H1 (cell line): ENCODE data around the gene FLVCR1. TPM values are rescaled to one million over a fixed set of nuclear protein-coding genes. Genes with fewer than 3 reads are reported as not detected.

ENCODE experiments used
- CTCF ChIA-PET: fragments of 300-600 bp; sonication (Branson Sonifier 250); formaldehyde crosslinking; loops from one replicate; lab custom pipeline; 2021; ENCODE audit not compliant: partially characterized antibody; lab: Charles Lee
- POLR2A ChIA-PET: fragments of 300-600 bp; sonication (Branson Sonifier 250); formaldehyde crosslinking; loops from one replicate; lab custom pipeline; 2021; ENCODE audit warnings: inconsistent platforms; ENCODE audit not compliant: partially characterized antibody; lab: Charles Lee
- DNase-seq, 2 experiments: peaks; one replicate each; pipeline versions ENCODE4 v3.0.0 to v3.0.0-alpha.2; 2010 to 2022; ENCODE audit warnings: low spot score in 2 of 2, low read depth in 1 of 2, mixed read lengths in 1 of 2
- FAIRE-seq: peaks from 2 replicates; lab custom pipeline; 2011; peaks lifted over from hg19 to GRCh38; lab: Jason Lieb, UNC
- H2AFZ ChIP-seq: 2 replicates; pipeline ENCODE4 v1.8.1; 2012; ENCODE audit warnings: low read length, inconsistent platforms
- H2AK5ac ChIP-seq: 2 replicates; pipeline ENCODE4 v1.6.1; 2013; ENCODE audit warnings: low read depth, low read length
- H2BK120ac ChIP-seq: replicated peaks from 2 replicates; pipeline ENCODE3; 2013; ENCODE audit warnings: low read depth, low read length, inconsistent platforms
- H2BK12ac ChIP-seq: 2 replicates; pipeline ENCODE4 v1.6.1; 2013; ENCODE audit warnings: low read depth, low read length
- H2BK15ac ChIP-seq: 2 replicates; pipeline ENCODE4 v1.6.1; 2013; ENCODE audit warnings: low read length
- H2BK20ac ChIP-seq: 2 replicates; pipeline ENCODE4 v1.6.1; 2013; ENCODE audit warnings: low read length
- H2BK5ac ChIP-seq: 2 replicates; pipeline ENCODE4 v1.6.1; 2013; ENCODE audit warnings: low read depth, low read length
- H3K14ac ChIP-seq: 2 replicates; pipeline ENCODE4 v1.6.1; 2013; ENCODE audit warnings: inconsistent platforms; ENCODE audit not compliant: insufficient read length
- H3K18ac ChIP-seq: 2 replicates; pipeline ENCODE4 v1.6.1; 2013; ENCODE audit warnings: low read length; ENCODE audit errors: extremely low read depth
- H3K23ac ChIP-seq: 2 replicates; pipeline ENCODE4 v1.6.1; 2013; ENCODE audit warnings: inconsistent platforms; ENCODE audit not compliant: insufficient read length
- H3K23me2 ChIP-seq: 2 replicates; pipeline ENCODE4 v1.6.1; 2013; ENCODE audit warnings: low read depth, low read length
- H3K27ac ChIP-seq: 2 replicates; pipeline ENCODE4 v1.6.1; 2011; ENCODE audit warnings: low read depth, low read length, inconsistent platforms
- H3K27me3 ChIP-seq, 4 experiments: replicated peaks in 1 of 4; 1 replicate in 1 of 4; 2 replicates in 3 of 4; pipeline versions ENCODE4 v1.6.1 to v1.8.1; 2011 to 2013; ENCODE audit warnings: low read length in 3 of 4, mild to moderate bottlenecking in 3 of 4, inconsistent platforms in 2 of 4, mixed read lengths in 2 of 4, moderate library complexity in 1 of 4; ENCODE audit not compliant: control insufficient read depth in 3 of 4, insufficient read depth in 3 of 4; ENCODE audit errors: extremely low read depth in 1 of 4
- H3K36me3 ChIP-seq, 4 experiments: 2 replicates each; pipeline versions ENCODE4 v1.6.1 to v1.8.1; 2011 to 2013; ENCODE audit warnings: mild to moderate bottlenecking in 4 of 4, low read length in 3 of 4, moderate library complexity in 2 of 4, control low read depth in 1 of 4, inconsistent platforms in 1 of 4; ENCODE audit not compliant: insufficient read depth in 4 of 4, control insufficient read depth in 2 of 4
- H3K4ac ChIP-seq: replicated peaks from 2 replicates; pipeline ENCODE3; 2013; ENCODE audit warnings: low read length, low read depth, mixed read lengths, inconsistent platforms; ENCODE audit not compliant: insufficient read length
- H3K4me1 ChIP-seq, 4 experiments: replicated peaks in 1 of 4; 1 replicate in 1 of 4; 2 replicates in 3 of 4; pipeline versions ENCODE4 v1.6.1 to v1.8.1; 2011 to 2013; ENCODE audit warnings: low read length in 3 of 4, inconsistent platforms in 2 of 4, mixed read lengths in 1 of 4; ENCODE audit not compliant: insufficient read depth in 4 of 4, control insufficient read depth in 3 of 4
- H3K4me2 ChIP-seq, 2 experiments: 2 replicates each; pipeline versions ENCODE4 v1.6.1 to v1.8.1; 2011 to 2013; ENCODE audit warnings: low read depth in 2 of 2, low read length in 2 of 2, control low read depth in 1 of 2, inconsistent platforms in 1 of 2, mild to moderate bottlenecking in 1 of 2; ENCODE audit not compliant: insufficient read depth in 1 of 2
- H3K4me3 ChIP-seq, 4 experiments: fragments of 200-600, 300-600 bp in 1 of 4; sonication (generic), shearing (Covaris generic), sonication (Bioruptor Twin) in 1 of 4; 2 replicates each; pipeline versions ENCODE4 v1.5.1 to v1.8.1; 2011 to 2016; ENCODE audit warnings: low read length in 4 of 4, low read depth in 3 of 4, control low read depth in 2 of 4, inconsistent platforms in 2 of 4, mild to moderate bottlenecking in 2 of 4, mixed read lengths in 1 of 4, moderate library complexity in 1 of 4; ENCODE audit not compliant: insufficient read depth in 2 of 4; ENCODE audit errors: extremely low read depth in 1 of 4
- H3K56ac ChIP-seq: replicated peaks from 2 replicates; pipeline ENCODE3; 2013; ENCODE audit warnings: low read depth, mild to moderate bottlenecking, mixed read lengths, low read length, inconsistent platforms; ENCODE audit not compliant: insufficient read length
- H3K79me1 ChIP-seq: 2 replicates; pipeline ENCODE4 v1.6.1; 2013; ENCODE audit warnings: low read depth, low read length, control low read depth
- H3K79me2 ChIP-seq, 2 experiments: 2 replicates each; pipeline versions ENCODE4 v1.6.1 to v1.8.1; 2012 to 2013; ENCODE audit warnings: low read length in 2 of 2, mild to moderate bottlenecking in 2 of 2, inconsistent platforms in 1 of 2; ENCODE audit not compliant: insufficient read depth in 2 of 2, control insufficient read depth in 1 of 2
- H3K9ac ChIP-seq, 4 experiments: replicated peaks in 1 of 4; 1 replicate in 1 of 4; 2 replicates in 3 of 4; pipeline versions ENCODE4 v1.6.1 to v1.8.1; 2011 to 2013; ENCODE audit warnings: low read depth in 3 of 4, low read length in 3 of 4, control low read depth in 2 of 4, mild to moderate bottlenecking in 2 of 4, moderate library complexity in 2 of 4, inconsistent platforms in 1 of 4; ENCODE audit errors: extremely low read depth in 1 of 4
- H3K9me3 ChIP-seq, 2 experiments: 2 replicates each; pipeline versions ENCODE4 v1.6.1 to v1.8.1; 2012 to 2013; ENCODE audit warnings: mild to moderate bottlenecking in 2 of 2, moderate library complexity in 2 of 2, control low read depth in 1 of 2, inconsistent platforms in 1 of 2, low read depth in 1 of 2, low read length in 1 of 2, mixed read lengths in 1 of 2; ENCODE audit not compliant: insufficient read depth in 2 of 2
- H4K20me1 ChIP-seq, 2 experiments: replicated peaks in 1 of 2; 2 replicates each; pipeline versions ENCODE3 to v1.8.1; 2011 to 2013; ENCODE audit warnings: inconsistent platforms in 2 of 2, low read length in 2 of 2, mild to moderate bottlenecking in 1 of 2; ENCODE audit not compliant: insufficient read depth in 2 of 2, control insufficient read depth in 1 of 2
- H4K5ac ChIP-seq: 2 replicates; pipeline ENCODE4 v1.6.1; 2013; ENCODE audit warnings: low read length, low read depth, mixed read lengths, inconsistent platforms; ENCODE audit not compliant: insufficient read length
- H4K8ac ChIP-seq: 2 replicates; pipeline ENCODE4 v1.8.0; 2013; ENCODE audit warnings: mild to moderate bottlenecking, moderate library complexity, low read length, inconsistent platforms; ENCODE audit not compliant: insufficient read depth; ENCODE audit errors: extremely low read depth
- H4K91ac ChIP-seq: replicated peaks from 2 replicates; pipeline ENCODE3; 2013; ENCODE audit warnings: low read length, mixed read lengths, inconsistent platforms; ENCODE audit not compliant: insufficient read length
- ASH2L ChIP-seq: fragments of 200-600, 300-600 bp; sonication (generic); IDR thresholded peaks from one replicate; pipeline ENCODE4 v1.7.1; 2017; ENCODE audit warnings: low read length
- BCL11A ChIP-seq, 2 experiments: IDR thresholded peaks; one replicate each; pipeline ENCODE4 v1.6.1; 2011; ENCODE audit warnings: low read depth in 2 of 2, low read length in 2 of 2, mild to moderate bottlenecking in 2 of 2
- HDAC6 ChIP-seq: IDR thresholded peaks from one replicate; pipeline ENCODE4 v1.7.1; 2012; ENCODE audit warnings: low read depth, mild to moderate bottlenecking, inconsistent platforms, low read length, moderate library complexity
- KDM4A ChIP-seq: IDR thresholded peaks from one replicate; pipeline ENCODE4 v1.7.1; 2012; ENCODE audit warnings: low read depth, mild to moderate bottlenecking, moderate library complexity, low read length, inconsistent platforms; ENCODE audit not compliant: severe bottlenecking
- POLR2AphosphoS5 ChIP-seq: IDR thresholded peaks from 2 replicates; pipeline ENCODE4 v1.6.1; 2011; ENCODE audit warnings: low read depth, low read length
- RAD21 ChIP-seq, 2 experiments: IDR thresholded peaks in 1 of 2; conservative IDR thresholded peaks in 1 of 2; 2 replicates each; pipeline ENCODE4 v1.6.1; 2011; ENCODE audit warnings: low read depth in 2 of 2, low read length in 2 of 2, improper control_type of control experiment in 1 of 2, inconsistent platforms in 1 of 2, mild to moderate bottlenecking in 1 of 2, moderate library complexity in 1 of 2
- RFX5 ChIP-seq: IDR thresholded peaks from 2 replicates; pipeline ENCODE4 v1.6.1; 2011; ENCODE audit warnings: low read depth, low read length, improper control_type of control experiment, borderline replicate concordance
- RNF2 ChIP-seq: fragments of 200-900, 300-1000 bp; sonication (generic); IDR thresholded peaks from 2 replicates; pipeline ENCODE4 v1.7.1; 2016; ENCODE audit warnings: borderline replicate concordance, low read depth, mild to moderate bottlenecking, antibody characterized with exemption, low read length; ENCODE audit not compliant: poor library complexity, severe bottlenecking; ENCODE audit errors: missing control alignments
- SAP30 ChIP-seq: fragments of 300-600 bp; sonication (generic); IDR thresholded peaks from 2 replicates; pipeline ENCODE4 v1.7.1; 2012; ENCODE audit warnings: low read length, moderate library complexity, mild to moderate bottlenecking, inconsistent platforms; ENCODE audit not compliant: insufficient read depth, insufficient replicate concordance
- SIN3A ChIP-seq, 2 experiments: IDR thresholded peaks in 1 of 2; conservative IDR thresholded peaks in 1 of 2; 2 replicates each; pipeline ENCODE4 v1.6.1; 2011 to 2012; ENCODE audit warnings: low read length in 2 of 2, improper control_type of control experiment in 1 of 2, low read depth in 1 of 2, mild to moderate bottlenecking in 1 of 2
- WGBS, 2 experiments: shearing (Covaris generic) in 1 of 2; methylation state at CpG; one replicate each; pipeline versions ENCODE4 v1.1.6 to v1.1.7; 2013 to 2015; ENCODE audit warnings: low lambda C conversion rate in 2 of 2, mixed read lengths in 2 of 2, inconsistent platforms in 1 of 2, low coverage in 1 of 2, missing lambda C conversion rate in 1 of 2; ENCODE audit not compliant: insufficient replicate concordance in 2 of 2, insufficient coverage in 1 of 2, insufficient read length in 1 of 2; ENCODE audit errors: extremely low coverage in 1 of 2, missing lambda C conversion rate in 1 of 2; 5-methylcytosine and 5-hydroxymethylcytosine counted together
- polyA plus RNA-seq, 7 experiments: library from polyadenylated mRNA; depleted of rRNA in 3 of 7; stranded (reverse) in 5 of 7; unstranded in 2 of 7; fragments of >200 nt in 5 of 7; fragments of 200-250 nt in 2 of 7; gene quantifications; 1 replicate in 5 of 7; 2 replicates in 1 of 7; 4 replicates in 1 of 7; pipeline versions ENCODE4 v1.2.1 to v1.2.3, GENCODE V29; 2011 to 2013; ENCODE audit warnings: missing spikeins in 2 of 7, mixed read lengths in 2 of 7
- total RNA-seq: library from RNA; stranded (reverse); fragmentation: NEBNext Ultra II Directional; extraction: Animal tissue kit (Norgen Biotek cat#: 25700); gene quantifications from 2 replicates; pipeline ENCODE4 v1.2.1, GENCODE V29; 2021
- TF ChIP-seq, protein P1 (sequence below): IDR thresholded peaks from 2 replicates; pipeline ENCODE4 v1.6.1; 2011; ENCODE audit warnings: low read depth, mild to moderate bottlenecking, low read length; ENCODE audit not compliant: insufficient read depth

The FLVCR1 gene
- total and polyA plus RNA-seq, 2 of the 8 experiments (the other 6 are each of a cell fraction or from before 2014, with no cell fraction given), result 31.8 to 75.7 TPM

GRCh38 chr1:212820969-212821368 lies 37.1 kb upstream of the FLVCR1 start:
- Histone ChIP-seq H3K79me1 (no peaks in the 10 kb centered on the region), H3K4me2 (no peak overlapping the region), H3K9ac (no peak overlapping the region), H3K79me2 (no peaks in the 10 kb centered on the region), H3K23me2 (no peaks in the 10 kb centered on the region), H3K14ac (no peak overlapping the region), H3K56ac (no peak overlapping the region), H3K4me1 (peaks cover 0 to 2% (median 0%) of the 10 kb centered on the region in 4 experiments; a peak in 1 of 7 replicates), H2BK20ac (no peak overlapping the region), H2BK120ac (no peak overlapping the region), H3K23ac (no peak overlapping the region), H4K8ac (no peak overlapping the region), H3K4me3 (no peak overlapping the region), H3K4ac (no peak overlapping the region), H3K9me3 (no peaks in the 10 kb centered on the region), H4K5ac (no peak overlapping the region), H2BK12ac (no peak overlapping the region), H4K91ac (no peak overlapping the region), H3K18ac (no peak overlapping the region), H2BK5ac (no peak overlapping the region), H2BK15ac (no peak overlapping the region), H3K36me3 (no peaks in the 10 kb centered on the region; a peak in 2 of 8 replicates), H3K27ac (no peak overlapping the region), H4K20me1 (no peaks in the 10 kb centered on the region), H3K27me3 (no peaks in the 10 kb centered on the region), H2AK5ac (no peak overlapping the region), H2AFZ (no peak overlapping the region)
- no peak for FAIRE-seq
- POLR2A ChIA-PET, result interaction anchor here (0.9 to 1.8 kb wide), 2 partner anchors 10 to 23 kb away, joined by 3 to 4 read pairs; no protein-coding TSS in a partner anchor
- TF ChIP-seq, protein P1, sequence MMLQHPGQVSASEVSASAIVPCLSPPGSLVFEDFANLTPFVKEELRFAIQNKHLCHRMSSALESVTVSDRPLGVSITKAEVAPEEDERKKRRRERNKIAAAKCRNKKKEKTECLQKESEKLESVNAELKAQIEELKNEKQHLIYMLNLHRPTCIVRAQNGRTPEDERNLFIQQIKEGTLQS, result no peak
- TF ChIP-seq SAP30, result no peak
- TF ChIP-seq POLR2AphosphoS5, result no peak
- no peak for TF ChIP-seq RNF2
- TF ChIP-seq ASH2L, result no peak
- no peak for TF ChIP-seq SIN3A (conservative IDR thresholded peaks at IDR 0.05 in 1 of 2, IDR thresholded peaks at IDR 0.05 in 1 of 2; ENCODE audit: low read depth in 1 of 2, low read length in 2 of 2)
- TF ChIP-seq RAD21 (IDR thresholded peaks at IDR 0.05 in 1 of 2, conservative IDR thresholded peaks at IDR 0.05 in 1 of 2; ENCODE audit: low read depth in 2 of 2, low read length in 2 of 2), result no peak
- TF ChIP-seq KDM4A, result no peak
- TF ChIP-seq BCL11A (IDR thresholded peaks at IDR 0.05; ENCODE audit: low read depth in 2 of 2, low read length in 2 of 2), result no peak
- TF ChIP-seq RFX5, result no peak
- TF ChIP-seq HDAC6, result no peak
- DNase-seq, result no peak
- 96% methylated on average over 2 of the region's 2 CpGs; no CpG with 5 or more reads in 1 of the 2 experiments for WGBS, 2 experiments
- CTCF ChIA-PET, result interaction anchor here (0.9 to 1.2 kb wide), 3 partner anchors 17 to 174 kb away, joined by 3 read pairs; no protein-coding TSS in a partner anchor
